ENCODE results near the gene HEXA.
"Not testable (repeated sequence)": the region's sequence is repeated elsewhere in the genome, so short reads cannot be mapped to it uniquely, and the experiment has no call there.

GRCh38 chr15:72379106-72379505 lies 3.3 kb upstream of the HEXA start:
- TF ChIP-seq CTCF, EZH2 (IDR thresholded peaks at IDR 0.05): not testable (repeated sequence)

Data from neural progenitor cell (in vitro differentiated cells).